B cell (primary cell): ENCODE results near the gene MMP14. TPM values are rescaled to one million over a fixed set of nuclear protein-coding genes. Genes with fewer than 3 reads are reported as not detected.
"Not testable (repeated sequence)": the region's sequence is repeated elsewhere in the genome, so short reads cannot be mapped to it uniquely, and the experiment has no call there.

Source experiments
- ATAC-seq: fragments of 200-7000 bp; cut with Tn5 transposase; one replicate; pipeline ENCODE4 v1.10.0; 2021; ENCODE audit warnings: low read depth, mild to moderate bottlenecking, moderate number of reproducible peaks, moderate library complexity
- CTCF ChIA-PET: fragments of 350-600 bp; sonication (Branson Sonifier 250); formaldehyde crosslinking; loops from one replicate; lab custom pipeline; 2021; ENCODE audit warnings: antibody characterized with exemption, inconsistent platforms; lab: Charles Lee
- POLR2A ChIA-PET: fragments of 350-600 bp; sonication (Branson Sonifier 250); formaldehyde crosslinking; loops from one replicate; lab custom pipeline; 2021; ENCODE audit warnings: antibody characterized with exemption; lab: Charles Lee
- DNase-seq: peaks from one replicate; pipeline ENCODE4 v3.0.0; 2013
- H2AFZ ChIP-seq: 2 replicates; pipeline ENCODE4 v1.6.1; 2012; ENCODE audit warnings: mild to moderate bottlenecking, low read depth, low read length; ENCODE audit not compliant: insufficient read depth, poor library complexity, severe bottlenecking
- H3K27ac ChIP-seq, 2 donors: 1 replicate in 1 of 2; 2 replicates in 1 of 2; pipeline ENCODE4 v1.5.1; 2012 to 2013; ENCODE audit warnings: low read length in 2 of 2, mild to moderate bottlenecking in 2 of 2, moderate library complexity in 1 of 2
- H3K27me3 ChIP-seq, 4 experiments: fragments of 200-600 bp in 1 of 4; sonication (generic) in 1 of 4; replicated peaks in 1 of 4; 1 replicate in 2 of 4; 2 replicates in 2 of 4; pipeline versions ENCODE4 v1.6.1 to v1.7.0; 2013 to 2016; ENCODE audit warnings: low read length in 3 of 4, mild to moderate bottlenecking in 2 of 4, mixed read lengths in 1 of 4, moderate library complexity in 1 of 4; ENCODE audit not compliant: insufficient read depth in 4 of 4, control insufficient read depth in 3 of 4; ENCODE audit errors: control extremely low read depth in 1 of 4
- H3K36me3 ChIP-seq, 2 experiments: replicated peaks in 1 of 2; 1 replicate in 1 of 2; 2 replicates in 1 of 2; pipeline versions ENCODE4 v1.6.1 to v1.7.1; 2013; ENCODE audit warnings: low read length in 1 of 2; ENCODE audit not compliant: insufficient read depth in 2 of 2, control insufficient read depth in 1 of 2; ENCODE audit errors: control extremely low read depth in 1 of 2, extremely low read depth in 1 of 2
- H3K4me1 ChIP-seq, 2 donors: fragments of 200-600 bp in 1 of 2; sonication (generic) in 1 of 2; 1 replicate in 1 of 2; 2 replicates in 1 of 2; pipeline versions ENCODE4 v1.5.1 to v1.6.1; 2013 to 2017; ENCODE audit warnings: low read length in 2 of 2; ENCODE audit not compliant: control insufficient read depth in 2 of 2, insufficient read depth in 2 of 2
- H3K4me2 ChIP-seq: replicated peaks from 2 replicates; pipeline ENCODE3; 2012; ENCODE audit warnings: mild to moderate bottlenecking, low read depth, low read length; ENCODE audit not compliant: poor library complexity, severe bottlenecking
- H3K4me3 ChIP-seq, 5 experiments: fragments of 200-600 bp in 1 of 5; sonication (generic) in 1 of 5; 1 replicate in 3 of 5; 2 replicates in 2 of 5; pipeline versions ENCODE4 v1.5.1 to v1.7.0; 2011 to 2016; ENCODE audit warnings: low read length in 4 of 5, mild to moderate bottlenecking in 4 of 5, low read depth in 2 of 5, control low read depth in 1 of 5, moderate library complexity in 1 of 5; ENCODE audit not compliant: insufficient read depth in 1 of 5; ENCODE audit errors: control extremely low read depth in 1 of 5, extremely low read depth in 1 of 5
- H3K79me2 ChIP-seq: fragments of 200-600 bp; sonication (generic); one replicate; pipeline ENCODE4 v1.6.0; 2016; ENCODE audit warnings: low read length; ENCODE audit not compliant: control insufficient read depth, insufficient read depth
- H3K9ac ChIP-seq: fragments of 200-600 bp; sonication (generic); 2 replicates; pipeline ENCODE4 v1.6.1; 2017; ENCODE audit warnings: mild to moderate bottlenecking, low read length, moderate library complexity
- H3K9me3 ChIP-seq, 3 donors: one replicate each; pipeline versions ENCODE4 v1.6.1 to v1.7.1; 2013; ENCODE audit warnings: low read length in 2 of 3; ENCODE audit not compliant: control insufficient read depth in 2 of 3, insufficient read depth in 1 of 3; ENCODE audit errors: control extremely low read depth in 1 of 3
- H4K20me1 ChIP-seq: 2 replicates; pipeline ENCODE4 v1.6.0; 2012; ENCODE audit warnings: mild to moderate bottlenecking, low read length; ENCODE audit not compliant: insufficient read depth, control insufficient read depth, poor library complexity, severe bottlenecking
- H3K27ac Mint-ChIP-seq: one replicate; pipeline ENCODE4 v1.8.0; 2021; ENCODE audit warnings: mixed read lengths
- H3K27me3 Mint-ChIP-seq: one replicate; pipeline ENCODE4 v1.8.0; 2021; ENCODE audit warnings: mixed read lengths
- H3K4me1 Mint-ChIP-seq: one replicate; pipeline ENCODE4 v1.8.0; 2021; ENCODE audit warnings: mixed read lengths
- H3K4me3 Mint-ChIP-seq: one replicate; pipeline ENCODE4 v1.8.0; 2021; ENCODE audit warnings: mixed read lengths
- H3K9me3 Mint-ChIP-seq: one replicate; pipeline ENCODE4 v1.8.0; 2022; ENCODE audit warnings: mixed read lengths; ENCODE audit not compliant: insufficient read depth
- EZH2 ChIP-seq: IDR thresholded peaks from 2 replicates; pipeline ENCODE4 v1.6.1; 2012; ENCODE audit warnings: borderline replicate concordance, low read depth, mild to moderate bottlenecking, moderate library complexity, low read length; ENCODE audit not compliant: insufficient read depth, poor library complexity, severe bottlenecking
- WGBS: methylation state at CpG from one replicate; pipeline ENCODE4 v1.1.5; 2013; ENCODE audit warnings: missing lambda C conversion rate; ENCODE audit not compliant: insufficient coverage; 5-methylcytosine and 5-hydroxymethylcytosine counted together
- intact Hi-C: fragments of 100-400 bp; cut with micrococcal nuclease; formaldehyde crosslinking; loops from one replicate; pipeline ENCODE4 v1.10.0; 2022
- polyA plus RNA-seq: library from polyadenylated mRNA; depleted of rRNA; stranded (reverse); fragments of >200 nt; gene quantifications from 2 replicates; pipeline ENCODE4 v1.2.3, GENCODE V29; 2012
- total RNA-seq, 2 donors: library from RNA; stranded (reverse); fragments of 120-200 nt in 1 of 2; gene quantifications; 1 replicate in 1 of 2; 2 replicates in 1 of 2; pipeline versions ENCODE4 v1.2.3 to v1.2.4, GENCODE V29; 2013 to 2022
- TF ChIP-seq, protein P1 (sequence below): fragments of 200-600 bp; IDR thresholded peaks from one replicate; pipeline ENCODE4 v1.8.0; 2022; ENCODE audit warnings: antibody characterized with exemption, mild to moderate bottlenecking

The MMP14 gene
- total and polyA plus RNA-seq, 2 donors (not counting 1 experiment from before 2014, with no cell fraction given), result 1.0 to 3.5 TPM

DNA sequence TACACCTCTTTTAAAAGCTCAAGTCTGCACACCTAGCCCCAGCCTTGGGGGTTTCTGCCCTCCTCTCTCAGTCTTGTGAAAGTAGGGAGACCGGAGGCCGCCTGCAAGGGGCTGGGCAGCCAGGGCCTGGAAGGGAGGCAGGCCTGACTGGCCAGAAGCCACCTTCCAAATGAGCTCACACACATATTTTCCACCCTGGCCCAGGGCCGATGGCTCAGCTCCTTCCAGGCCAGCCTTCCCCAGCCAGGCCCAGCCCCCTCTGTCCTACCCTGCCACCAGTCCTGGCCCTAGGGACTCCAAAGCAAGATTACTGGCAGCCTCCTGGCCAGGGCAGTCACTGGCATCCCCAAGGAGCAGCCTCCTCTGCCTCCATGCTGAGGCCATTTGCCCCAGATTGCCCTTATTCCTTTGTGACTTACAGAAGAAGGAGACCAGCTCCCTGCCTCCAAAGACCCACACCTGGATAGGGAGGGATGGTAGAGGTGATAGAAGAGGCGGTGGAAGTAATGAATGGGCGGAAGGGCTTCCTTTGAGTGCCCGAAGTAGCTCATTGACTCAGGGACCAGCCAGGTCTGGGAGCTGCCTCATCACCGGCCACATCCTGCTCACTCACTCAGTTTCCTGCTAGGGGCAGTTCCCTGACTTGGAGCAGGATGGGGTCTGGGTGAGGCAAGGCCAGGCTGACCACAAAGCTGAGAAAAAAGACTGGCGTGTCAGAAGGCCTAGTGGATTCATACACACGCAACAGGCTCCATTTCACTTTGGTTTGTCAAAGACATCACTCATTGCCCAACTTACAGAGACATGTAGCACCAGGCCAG, 14.8 kb downstream of the MMP14 start:
- Histone ChIP-seq H3K4me2 (no peak overlapping the region), H3K27me3 (peaks cover 0 to 16% (median 0%) of the 10 kb centered on the region in 4 experiments), H3K36me3 (no peaks in the 10 kb centered on the region), H3K27ac (no peak overlapping the region), H2AFZ (no peak overlapping the region), H3K9me3 (no peaks in the 10 kb centered on the region), H3K79me2 (no peaks in the 10 kb centered on the region), H3K9ac (no peak overlapping the region), H4K20me1 (no peaks in the 10 kb centered on the region), H3K4me3 (no peak overlapping the region), H3K4me1 (peaks cover 0 to 8% of the 10 kb centered on the region in 2 donors)
- ChIA-PET POLR2A (interaction anchor here (0.7 kb wide), 1 partner anchor 85 kb away, joined by 3 read pairs; the partner anchor contains the start of gene OXA1L), CTCF (interaction anchor here (0.6 to 12.0 kb wide), 25 partner anchors 12 to 467 kb away, joined by 3 to 207 read pairs (median 8); partner anchors contain the start of genes DAD1, MMP14 and MRPL52)
- DNase-seq, result no peak
- no peak overlapping the region for H3K27ac Mint-ChIP-seq
- no peak for ATAC-seq
- H3K4me1 Mint-ChIP-seq, result peaks cover 6% of the 10 kb centered on the region
- peaks cover 10% of the 10 kb centered on the region for H3K27me3 Mint-ChIP-seq
- intact Hi-C loops, result loop anchor here (5.0 to 10.0 kb wide), 2 partner anchors 254 to 536 kb away; partner anchors contain the start of gene ABHD4
- no peak for TF ChIP-seq EZH2
- TF ChIP-seq, protein P1, sequence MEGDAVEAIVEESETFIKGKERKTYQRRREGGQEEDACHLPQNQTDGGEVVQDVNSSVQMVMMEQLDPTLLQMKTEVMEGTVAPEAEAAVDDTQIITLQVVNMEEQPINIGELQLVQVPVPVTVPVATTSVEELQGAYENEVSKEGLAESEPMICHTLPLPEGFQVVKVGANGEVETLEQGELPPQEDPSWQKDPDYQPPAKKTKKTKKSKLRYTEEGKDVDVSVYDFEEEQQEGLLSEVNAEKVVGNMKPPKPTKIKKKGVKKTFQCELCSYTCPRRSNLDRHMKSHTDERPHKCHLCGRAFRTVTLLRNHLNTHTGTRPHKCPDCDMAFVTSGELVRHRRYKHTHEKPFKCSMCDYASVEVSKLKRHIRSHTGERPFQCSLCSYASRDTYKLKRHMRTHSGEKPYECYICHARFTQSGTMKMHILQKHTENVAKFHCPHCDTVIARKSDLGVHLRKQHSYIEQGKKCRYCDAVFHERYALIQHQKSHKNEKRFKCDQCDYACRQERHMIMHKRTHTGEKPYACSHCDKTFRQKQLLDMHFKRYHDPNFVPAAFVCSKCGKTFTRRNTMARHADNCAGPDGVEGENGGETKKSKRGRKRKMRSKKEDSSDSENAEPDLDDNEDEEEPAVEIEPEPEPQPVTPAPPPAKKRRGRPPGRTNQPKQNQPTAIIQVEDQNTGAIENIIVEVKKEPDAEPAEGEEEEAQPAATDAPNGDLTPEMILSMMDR, result no peak
- 82% methylated on average over 6 of the region's 9 CpGs for WGBS
- H3K9me3 Mint-ChIP-seq, result no peaks in the 10 kb centered on the region
- no peak overlapping the region for H3K4me3 Mint-ChIP-seq

DNA sequence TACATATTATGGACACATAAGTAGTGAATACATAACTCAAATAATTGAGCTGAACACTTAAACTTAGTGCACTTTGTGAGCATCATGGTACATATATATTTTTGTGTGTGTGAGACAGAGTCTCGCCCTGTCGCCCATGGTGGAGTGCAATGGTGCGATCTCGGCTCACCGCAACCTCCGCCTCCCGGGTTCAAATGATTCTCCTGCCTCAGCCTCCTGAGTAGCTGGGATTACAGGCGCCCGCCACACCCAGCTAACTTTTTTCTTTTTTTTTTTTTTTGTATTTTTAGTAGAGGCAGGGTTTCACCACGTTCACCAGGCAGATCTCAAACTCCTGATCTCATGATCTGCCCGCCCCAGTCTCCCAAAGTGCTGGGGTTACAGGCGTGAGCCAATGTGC, 15.8 kb downstream of the MMP14 start:
- not testable (repeated sequence) for H3K9ac ChIP-seq, ATAC-seq, H3K79me2 ChIP-seq, H3K4me1 Mint-ChIP-seq, H3K27me3 ChIP-seq, H3K4me1 ChIP-seq, H3K4me3 Mint-ChIP-seq, H3K4me2 ChIP-seq, H3K9me3 Mint-ChIP-seq, H3K4me3 ChIP-seq, H4K20me1 ChIP-seq, H2AFZ ChIP-seq, H3K9me3 ChIP-seq, H3K27ac Mint-ChIP-seq, DNase-seq, H3K27me3 Mint-ChIP-seq, H3K36me3 ChIP-seq, H3K27ac ChIP-seq
- intact Hi-C loops, result loop anchor here (2.0 to 10.0 kb wide), 3 partner anchors 139 to 537 kb away; partner anchors contain the start of gene ABHD4
- no CpG with 5 or more reads among the region's 12 CpGs for WGBS
- POLR2A ChIA-PET, result interaction anchor here (0.6 to 1.4 kb wide), 3 partner anchors 29 to 86 kb away, joined by 4 to 5 read pairs (median 5); partner anchors contain the start of gene OXA1L
- CTCF ChIA-PET, result interaction anchor here (0.6 to 12.0 kb wide), 43 partner anchors 10 to 532 kb away, joined by 3 to 207 read pairs (median 10); partner anchors contain the start of genes DAD1, LRP10, MMP14 and MRPL52
